Measurements from ENCODE around the gene TRIM7. TPM values are rescaled to one million over a fixed set of nuclear protein-coding genes. Genes with fewer than 3 reads are reported as not detected.
"Not testable (repeated sequence)": the region's sequence is repeated elsewhere in the genome, so short reads cannot be mapped to it uniquely, and the experiment has no call there.

Gene TRIM7
- total RNA-seq, 2 experiments from 2014 or later = 1.1 to 3.0 TPM

- H3K4me1 Mint-ChIP-seq (ENCODE audit: low read depth) = peaks cover 28% of the 10 kb centered on the region
- peaks cover 2% of the 10 kb centered on the region for H3K36me3 Mint-ChIP-seq (ENCODE audit: low read depth)
- no peak overlapping the region for H3K4me3 Mint-ChIP-seq
Observed at GRCh38 chr5:181185560-181185959, 19.4 kb downstream of the TRIM7 start.

GRCh38 chr5:181184845-181185216 lies 20.2 kb downstream of the TRIM7 start:
- H3K27ac Mint-ChIP-seq = peak overlapping the region; percentile 96
- peaks cover 4% of the 10 kb centered on the region for H3K27me3 Mint-ChIP-seq
- H3K4me3 Mint-ChIP-seq = peak overlapping the region; percentile 86
- intact Hi-C loops (cut with micrococcal nuclease) = no loop called here
- H3K36me3 Mint-ChIP-seq (ENCODE audit: low read depth) = peaks cover 2% of the 10 kb centered on the region
- POLR2A ChIA-PET = interaction anchor here (0.6 to 2.5 kb wide), 10 partner anchors 9 to 76 kb away, joined by 3 to 16 read pairs (median 4); partner anchors contain the start of genes RACK1, TRIM41, TRIM52 and TRIM7
- no peaks in the 10 kb centered on the region for H3K9me3 Mint-ChIP-seq
- H3K4me1 Mint-ChIP-seq (ENCODE audit: low read depth) = peaks cover 28% of the 10 kb centered on the region
- no peak for DNase-seq
- CTCF ChIA-PET = interaction anchor here (0.6 to 2.6 kb wide), 10 partner anchors 11 to 59 kb away, joined by 3 to 34 read pairs (median 4); partner anchors contain the start of gene RACK1
- no peak for TF ChIP-seq CTCF (IDR thresholded peaks at IDR 0.05)
- no peak for ATAC-seq

More at GRCh38 chr5:181185560-181185959, 19.4 kb downstream of the TRIM7 start:
- Mint-ChIP-seq H3K27me3 (peaks cover 4% of the 10 kb centered on the region), H3K27ac (no peak overlapping the region), H3K9me3 (no peaks in the 10 kb centered on the region)
- no peak for DNase-seq
- intact Hi-C loops (cut with micrococcal nuclease) = no loop called here
- POLR2A ChIA-PET = interaction anchor here (0.6 to 2.5 kb wide), 7 partner anchors 8 to 76 kb away, joined by 3 to 16 read pairs (median 6); partner anchors contain the start of genes RACK1 and TRIM52
- CTCF ChIA-PET = interaction anchor here (1.2 to 2.6 kb wide), 4 partner anchors 12 to 26 kb away, joined by 3 to 34 read pairs (median 6); no protein-coding TSS in a partner anchor
- no peak for TF ChIP-seq CTCF (IDR thresholded peaks at IDR 0.05)
- no peak for ATAC-seq

- no peak for DNase-seq
- no peaks in the 10 kb centered on the region for H3K36me3 Mint-ChIP-seq (ENCODE audit: low read depth)
- no peaks in the 10 kb centered on the region for H3K9me3 Mint-ChIP-seq
- H3K4me3 Mint-ChIP-seq = peak overlapping the region; percentile 65
- peaks cover 22% of the 10 kb centered on the region for H3K4me1 Mint-ChIP-seq (ENCODE audit: low read depth)
- ATAC-seq = no peak
- H3K27ac Mint-ChIP-seq = peak overlapping the region; percentile 82
- CTCF ChIA-PET = interaction anchor here (1.6 kb wide), 1 partner anchor 11 kb away, joined by 4 read pairs; no protein-coding TSS in a partner anchor
- intact Hi-C loops (cut with micrococcal nuclease) = no loop called here
- TF ChIP-seq CTCF (IDR thresholded peaks at IDR 0.05) = no peak
- peaks cover 2% of the 10 kb centered on the region for H3K27me3 Mint-ChIP-seq
- POLR2A ChIA-PET = no interaction called here
Observed at GRCh38 chr5:181182651-181183050, 22.3 kb downstream of the TRIM7 start.

GRCh38 chr5:181181650-181182565 lies 23.1 kb downstream of the TRIM7 start:
- Mint-ChIP-seq H3K27me3 (peaks cover 2% of the 10 kb centered on the region), H3K9me3 (no peaks in the 10 kb centered on the region), H3K4me3 (no peak overlapping the region), H3K36me3 (ENCODE audit: low read depth) (no peaks in the 10 kb centered on the region), H3K4me1 (ENCODE audit: low read depth) (peaks cover 20% of the 10 kb centered on the region), H3K27ac (no peak overlapping the region)
- peak; percentile 84 for DNase-seq
- ChIA-PET CTCF (interaction anchor here (1.4 to 1.6 kb wide), 2 partner anchors 10 kb away, joined by 4 read pairs; no protein-coding TSS in a partner anchor), POLR2A (no interaction called here)
- TF ChIP-seq CTCF (IDR thresholded peaks at IDR 0.05) = peak; percentile 84
- intact Hi-C loops (cut with micrococcal nuclease) = no loop called here
- peak; percentile 77 for ATAC-seq

DNA sequence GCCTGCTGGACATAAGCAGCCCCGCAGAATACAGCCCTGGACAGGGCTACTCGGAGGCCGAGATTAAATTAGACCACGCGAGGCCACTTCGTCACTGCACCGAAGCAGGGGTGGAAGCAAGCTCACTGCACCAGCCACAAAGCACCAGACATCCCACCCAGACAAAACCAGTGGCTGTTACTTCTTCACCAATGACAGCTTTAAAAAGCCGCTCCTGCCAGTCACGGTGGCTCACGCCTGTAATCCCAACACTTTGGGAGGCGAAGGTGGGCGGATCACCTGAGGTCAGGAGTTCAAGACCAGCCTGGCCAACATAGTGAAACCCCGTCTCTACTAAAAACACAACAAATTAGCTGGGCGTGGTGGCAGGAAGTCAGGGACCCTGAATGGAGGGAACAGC lies 27.4 kb downstream of the TRIM7 start:
- DNase-seq; H3K4me3 Mint-ChIP-seq; H3K9me3 Mint-ChIP-seq; H3K36me3 Mint-ChIP-seq (ENCODE audit: low read depth); intact Hi-C loops (cut with micrococcal nuclease); ATAC-seq; H3K27ac Mint-ChIP-seq: not testable (repeated sequence)
- H3K27me3 Mint-ChIP-seq = peaks cover 16% of the 10 kb centered on the region
- CTCF ChIA-PET = interaction anchor here (1.1 kb wide), 1 partner anchor 10 kb away, joined by 4 read pairs; no protein-coding TSS in a partner anchor
- H3K4me1 Mint-ChIP-seq (ENCODE audit: low read depth) = peaks cover 21% of the 10 kb centered on the region
- POLR2A ChIA-PET = interaction anchor here (1.5 to 1.6 kb wide), 2 partner anchors 9 to 16 kb away, joined by 4 read pairs; no protein-coding TSS in a partner anchor

All from activated CD8-positive, alpha-beta T cell treated with anti-CD3 and anti-CD28 coated beads for 36 hours (primary cell).